NOMO-1 (cell line): ENCODE data around the gene CD74.

Source experiments
- DNase-seq, 2 experiments: peaks; one replicate each; lab custom pipeline; 2025; ENCODE audit not compliant: unreplicated experiment in 2 of 2; lab: John Stamatoyannopoulos, UW

CD74 gene

DNA sequence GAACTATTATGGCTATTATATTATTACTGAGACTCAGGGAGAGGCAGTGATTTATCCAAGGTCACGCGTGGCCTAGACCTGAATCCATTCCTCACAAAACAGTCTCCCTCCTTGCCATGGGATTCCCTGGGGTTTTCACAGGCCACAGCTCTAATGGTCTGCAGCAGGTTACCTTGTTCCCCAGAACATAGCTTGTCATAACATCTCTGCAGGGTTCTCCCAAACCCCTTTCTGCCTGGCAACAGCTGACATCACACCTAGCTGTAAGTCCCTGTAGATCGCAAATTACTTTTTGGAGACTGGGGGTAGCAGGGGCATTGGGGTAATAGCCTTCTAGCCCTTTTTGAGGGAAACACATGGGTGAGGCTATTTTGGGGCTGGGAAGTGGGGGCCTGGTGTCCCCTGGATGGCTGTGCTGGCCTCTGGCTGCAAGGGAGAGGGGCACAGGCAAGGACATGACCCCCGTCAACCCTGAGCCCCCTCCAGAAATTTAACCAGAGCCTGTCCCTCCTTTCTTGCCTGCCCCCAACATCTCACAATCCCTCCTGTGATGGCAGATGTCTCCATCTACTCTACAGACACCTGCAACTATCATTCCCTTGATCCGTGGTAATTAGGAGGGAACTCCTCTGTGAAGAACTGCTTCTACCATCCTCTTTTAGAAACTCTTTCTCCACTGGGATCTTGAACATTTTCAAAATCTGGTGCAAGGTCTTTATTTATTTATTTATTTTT, 1.3 kb downstream of the CD74 start:
- DNase-seq, result peak; percentile 71 to 74

DNA sequence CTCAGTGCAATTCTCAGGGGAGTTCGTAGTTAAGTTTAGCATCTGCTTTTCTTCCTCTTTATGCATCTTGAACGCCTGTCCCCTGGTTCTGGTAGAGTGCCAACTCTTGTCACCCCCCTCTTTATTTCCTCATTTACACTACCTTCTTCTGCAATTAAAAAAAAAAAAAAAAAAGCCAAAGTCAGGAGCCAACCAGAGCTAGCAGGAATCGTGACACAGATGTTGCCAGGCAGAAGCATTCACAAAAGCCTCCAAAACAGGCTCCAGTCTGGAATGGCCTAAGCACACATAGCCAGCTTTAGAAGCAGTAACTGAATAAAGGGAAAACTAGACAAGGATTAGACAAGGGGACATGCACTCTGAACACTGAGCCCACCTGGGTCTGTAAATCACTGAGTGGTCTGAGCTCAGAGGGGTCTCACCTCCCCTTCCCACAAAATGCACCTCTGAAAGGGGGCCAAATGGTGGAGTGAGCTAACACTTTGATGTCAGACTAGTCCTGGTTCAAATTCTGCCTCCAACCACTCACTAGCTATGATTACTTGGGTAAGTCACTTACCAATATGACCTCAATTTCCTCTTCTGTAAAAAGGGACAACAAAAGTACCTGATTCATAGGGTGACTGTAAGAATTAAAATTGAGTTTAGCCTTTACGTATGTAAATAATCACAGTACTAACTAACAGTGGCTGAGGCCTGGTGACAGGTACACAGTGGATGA, 2.0 kb downstream of the CD74 start:
- DNase-seq, result peak; percentile 89 to 95

DNA sequence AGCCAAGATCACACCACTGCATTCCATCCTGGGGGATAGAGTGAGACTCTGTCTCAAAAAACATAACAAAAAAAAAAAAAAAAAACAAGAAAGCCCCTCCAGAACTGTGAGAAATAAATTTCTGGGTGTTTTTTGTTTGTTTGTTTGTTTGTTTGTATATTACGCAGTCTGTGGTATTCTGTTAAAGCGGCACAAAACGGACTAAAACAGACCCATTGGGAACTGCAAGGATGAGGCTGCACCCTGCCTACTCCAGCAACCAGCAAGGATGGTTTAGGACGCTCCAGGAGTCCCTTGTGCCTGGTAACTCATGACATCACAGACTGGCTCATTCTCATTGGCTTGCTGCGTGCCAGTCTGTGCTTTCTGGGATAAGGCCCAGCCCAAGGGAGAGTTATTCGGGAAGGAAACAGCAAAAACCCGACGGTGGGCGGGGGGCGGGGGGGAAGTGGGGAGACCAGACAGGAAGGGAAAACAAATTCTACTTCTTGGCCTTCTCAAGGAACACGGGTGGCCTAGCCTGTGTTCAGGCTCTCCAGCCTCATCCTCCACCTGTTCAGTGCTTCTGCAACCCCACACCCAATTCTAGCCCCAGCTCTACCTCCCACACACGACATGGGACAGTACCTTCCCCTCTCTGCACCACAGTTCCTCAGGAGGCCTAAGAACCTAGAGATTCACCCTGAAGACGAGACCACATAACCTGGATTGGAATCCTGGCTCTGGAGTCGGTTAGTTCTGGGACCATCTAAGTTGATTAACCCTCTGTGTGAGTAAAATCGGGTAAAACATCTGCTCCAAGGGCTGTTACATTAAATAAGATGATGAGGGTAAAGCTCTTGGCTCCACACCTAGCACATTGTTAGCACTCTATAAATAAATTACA, 2.8 kb downstream of the CD74 start:
- DNase-seq, result peak; percentile 76 to 80

DNA sequence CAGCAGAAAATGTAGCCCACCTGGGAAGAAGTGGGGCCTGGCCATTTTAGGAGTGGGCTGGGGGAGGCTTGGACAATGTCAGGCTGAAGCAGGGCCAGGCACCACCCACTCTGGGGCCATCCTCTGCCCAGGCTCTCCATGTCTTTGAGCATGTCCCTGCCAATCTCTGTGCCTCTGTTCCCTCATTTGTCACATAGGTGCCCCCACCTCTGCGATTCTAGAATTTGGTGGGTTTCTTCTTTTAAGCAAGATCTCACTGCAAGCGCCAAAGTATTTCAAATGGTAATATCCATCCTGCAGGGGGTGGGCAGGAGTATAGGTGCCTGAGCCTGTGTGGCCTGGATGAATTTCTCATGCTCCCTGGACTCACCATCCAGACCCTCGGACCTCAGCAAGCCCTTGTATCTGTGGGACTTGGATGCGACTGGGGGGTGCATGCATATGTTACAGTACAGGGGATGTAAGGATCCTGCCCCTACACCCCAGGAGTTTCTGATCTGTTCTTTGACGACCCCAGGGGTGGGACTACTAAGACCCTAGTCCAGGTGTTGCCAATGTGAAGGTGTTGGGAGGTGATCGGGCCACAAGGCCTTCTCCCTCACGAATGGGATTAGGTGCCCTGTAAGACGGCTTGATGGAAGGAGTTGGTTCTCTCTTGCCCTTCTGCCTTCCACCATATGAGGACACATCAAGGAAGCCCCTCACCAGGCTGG, 4.3 kb downstream of the CD74 start:
- no peak for DNase-seq

DNA sequence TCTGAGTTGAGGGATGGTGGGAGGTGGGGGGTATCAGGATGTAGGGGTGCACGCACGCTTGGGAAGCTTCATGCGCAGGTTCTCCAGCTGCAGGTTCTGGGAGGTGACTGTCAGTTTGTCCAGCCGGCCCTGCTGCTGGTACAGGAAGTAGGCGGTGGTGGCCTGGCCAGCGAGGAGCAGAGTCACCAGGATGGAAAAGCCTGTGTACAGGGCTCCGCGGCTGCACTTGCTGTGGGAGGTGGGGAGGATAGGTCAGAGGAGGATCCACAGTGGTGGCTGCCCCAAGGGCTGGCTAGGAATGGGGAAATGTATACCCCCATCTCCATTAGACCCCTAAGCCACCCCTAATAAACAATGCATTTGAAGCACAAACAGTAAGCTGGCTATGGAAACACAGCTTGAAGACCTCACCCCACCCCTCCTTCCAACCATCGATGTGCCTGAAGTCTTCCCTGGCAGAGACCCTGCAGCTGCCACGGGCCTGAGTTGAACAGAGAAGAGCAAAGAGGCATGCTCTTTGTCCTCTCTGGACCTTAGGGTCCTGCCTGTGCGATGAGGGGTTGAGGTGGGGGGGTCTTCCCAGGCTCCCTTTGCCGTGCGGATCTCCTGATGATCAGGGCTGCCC, 5.5 kb downstream of the CD74 start:
- DNase-seq, result no peak

DNA sequence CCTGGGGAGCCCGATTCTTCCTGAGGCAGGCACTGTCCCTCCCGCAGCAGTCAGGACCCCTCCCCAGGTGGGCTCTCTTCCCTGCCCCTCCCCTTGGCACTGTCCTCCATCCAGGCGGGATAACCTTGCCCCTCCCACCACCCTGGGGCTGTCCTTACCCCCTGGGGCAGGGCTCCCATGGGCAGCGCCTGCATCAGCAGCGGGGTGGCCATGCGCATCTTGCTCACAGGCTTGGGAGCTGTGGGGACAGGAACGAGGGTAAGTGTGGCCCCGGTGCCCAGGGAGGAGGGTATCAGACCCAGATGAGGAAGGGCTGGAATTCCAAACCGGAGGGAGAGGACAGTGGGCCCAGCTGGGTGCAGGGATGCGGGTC, 6.0 kb downstream of the CD74 start:
- DNase-seq, result no peak

DNA sequence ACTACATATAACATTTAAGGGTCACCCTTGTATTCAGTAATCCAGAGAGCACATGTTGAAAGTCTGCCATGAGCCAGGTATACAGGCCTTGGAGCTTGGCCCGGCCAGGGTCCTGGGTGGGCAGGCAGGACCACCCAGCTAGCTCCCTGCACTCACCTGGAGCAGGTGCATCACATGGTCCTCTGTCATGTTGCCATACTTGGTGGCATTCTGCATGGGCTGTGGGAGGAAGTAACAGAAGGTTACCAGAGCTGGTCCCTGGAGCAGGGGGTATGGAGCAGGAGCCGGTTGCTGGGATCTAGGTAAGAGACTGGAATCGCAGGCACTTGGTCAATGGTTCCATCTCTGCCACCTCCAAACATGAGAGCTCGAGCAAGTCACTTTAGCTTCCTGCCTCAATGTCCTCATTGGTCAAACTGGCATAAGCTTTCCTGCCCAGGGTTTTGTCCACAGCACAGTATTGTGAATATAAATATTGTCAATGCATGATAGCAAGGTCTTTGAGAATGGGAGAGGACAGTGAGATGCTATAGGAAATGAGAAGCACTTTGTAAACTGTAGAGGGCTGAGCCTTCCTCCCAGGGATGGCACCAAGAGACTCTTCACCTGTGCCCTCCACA, 6.5 kb downstream of the CD74 start:
- DNase-seq, result no peak

DNA sequence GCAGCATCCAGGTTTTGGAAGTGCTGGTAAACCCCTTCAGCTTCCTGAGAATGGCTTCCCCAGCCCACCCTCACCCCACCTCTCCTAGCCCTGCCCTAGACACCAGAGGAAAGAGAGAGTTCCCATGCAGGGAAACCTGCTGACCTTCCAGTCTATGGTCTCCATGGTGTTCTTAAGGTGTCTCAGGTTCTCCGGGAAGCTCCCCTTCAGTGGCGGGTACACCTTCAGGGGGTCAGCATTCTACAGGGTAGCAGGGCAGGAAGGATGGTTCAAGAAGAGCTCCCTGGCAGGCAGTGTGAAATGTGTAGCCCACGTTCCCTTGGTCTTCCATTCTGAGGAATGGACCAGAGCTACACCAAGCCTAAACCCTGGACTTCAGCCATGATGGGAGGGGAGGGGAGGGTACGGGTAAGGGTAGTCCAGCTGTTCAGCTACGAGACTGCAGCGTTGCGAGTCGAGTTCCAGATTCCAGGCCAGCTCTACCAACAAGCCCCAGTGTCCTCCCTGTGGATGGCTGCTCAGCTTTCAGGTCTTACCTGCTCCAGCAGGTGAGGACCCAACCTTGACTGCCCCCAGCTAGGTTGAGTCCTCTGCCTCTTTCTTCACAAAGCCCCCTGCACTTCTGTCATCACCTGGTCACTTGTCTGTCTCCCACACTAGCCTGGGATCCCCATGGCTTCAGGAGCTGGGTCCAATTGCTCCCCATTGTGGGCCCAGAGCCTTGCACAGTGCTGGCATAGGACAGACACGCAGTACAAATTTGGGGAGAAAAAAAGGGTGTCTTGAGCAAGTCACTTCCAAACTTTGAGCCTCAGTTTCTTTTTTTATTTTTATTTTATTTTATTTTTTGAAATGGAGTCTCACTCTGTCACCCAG, 7.5 kb downstream of the CD74 start:
- DNase-seq, result no peak

DNA sequence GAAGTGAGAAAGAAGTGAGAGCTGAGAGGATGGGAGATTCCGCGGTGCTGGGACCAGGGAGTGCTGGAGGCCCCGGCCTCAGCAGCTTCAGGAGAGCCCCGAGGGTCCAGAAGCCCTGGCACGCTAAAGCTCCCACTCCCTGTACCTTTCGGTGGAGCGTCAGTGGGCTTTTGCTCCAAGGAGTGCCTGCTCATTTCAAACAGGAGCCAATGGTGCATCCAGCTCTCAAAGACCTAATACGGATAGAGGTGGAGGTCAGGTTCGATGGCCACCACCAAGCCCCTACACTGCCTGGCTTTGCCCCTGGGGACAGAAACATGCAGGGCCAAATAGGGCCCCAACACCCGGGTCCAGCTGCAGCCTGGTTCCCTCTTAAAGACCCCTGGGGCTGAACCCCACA, 8.2 kb downstream of the CD74 start:
- DNase-seq, result no peak

DNA sequence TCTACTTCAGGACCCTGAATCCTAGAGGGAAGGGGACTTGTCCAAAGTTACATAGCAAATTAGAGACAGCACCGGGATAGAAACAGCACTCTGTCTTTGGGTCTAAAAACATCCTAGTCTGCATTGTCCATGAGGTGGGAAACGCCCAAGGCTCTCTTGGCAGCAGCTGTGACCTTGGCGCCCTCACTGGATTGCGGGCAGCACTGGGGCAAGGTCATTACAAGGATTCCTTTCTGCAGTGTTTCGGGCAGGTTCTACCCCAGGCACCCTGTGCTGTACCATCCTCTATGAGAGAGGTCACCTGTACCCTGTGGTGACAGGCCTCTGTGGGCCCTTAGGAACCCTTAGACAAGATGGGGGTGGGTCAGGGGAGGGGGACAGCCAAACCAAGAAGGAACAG, 8.6 kb downstream of the CD74 start:
- no peak for DNase-seq

DNA sequence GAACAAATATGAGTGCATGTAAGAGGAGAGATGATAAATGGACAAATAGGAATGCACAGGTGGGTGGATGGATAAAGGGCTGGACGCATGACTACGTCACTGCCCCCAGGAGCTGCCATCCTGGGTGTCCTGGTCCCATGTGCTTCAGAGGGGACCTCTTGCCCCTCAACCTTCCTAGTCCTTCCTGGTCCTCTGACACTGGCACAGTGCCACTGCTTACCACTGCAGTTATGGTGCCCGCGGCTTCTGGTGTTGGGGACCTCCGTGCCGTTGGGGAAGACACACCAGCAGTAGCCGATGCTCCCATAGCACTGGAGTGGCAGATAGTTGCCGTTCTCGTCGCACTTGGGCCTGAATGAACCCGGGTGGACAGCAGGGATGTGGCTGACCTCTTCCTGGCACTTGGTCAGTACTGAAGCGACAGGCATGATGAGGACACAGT, 9.8 kb downstream of the CD74 start:
- DNase-seq, result no peak

DNA sequence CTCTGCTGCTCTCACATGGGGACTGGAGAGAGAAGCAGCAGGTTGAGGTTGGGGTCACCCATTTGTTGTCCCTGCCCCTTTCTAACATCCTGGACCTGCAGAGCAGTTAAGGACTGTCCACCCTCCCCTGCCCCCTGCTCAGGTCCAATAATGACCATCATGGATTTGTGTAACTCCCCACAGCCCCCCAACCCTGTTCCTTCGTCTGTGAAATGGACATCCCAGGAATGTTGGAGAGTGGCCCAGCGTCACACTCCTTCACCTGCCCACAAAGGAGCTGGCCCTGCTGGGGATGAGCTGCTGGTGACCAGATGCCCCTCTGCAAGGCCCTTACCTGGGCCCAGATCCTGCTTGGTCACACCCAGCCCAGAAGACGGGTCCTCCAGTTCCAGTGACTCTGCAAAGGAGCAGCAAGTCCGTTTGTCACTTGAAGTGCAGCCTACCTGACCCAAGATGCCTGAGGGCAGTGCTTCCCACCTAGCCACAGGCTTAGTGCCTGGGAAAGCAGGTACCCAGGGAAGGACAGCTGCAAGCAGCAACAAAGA, 10.4 kb downstream of the CD74 start:
- no peak for DNase-seq

DNA sequence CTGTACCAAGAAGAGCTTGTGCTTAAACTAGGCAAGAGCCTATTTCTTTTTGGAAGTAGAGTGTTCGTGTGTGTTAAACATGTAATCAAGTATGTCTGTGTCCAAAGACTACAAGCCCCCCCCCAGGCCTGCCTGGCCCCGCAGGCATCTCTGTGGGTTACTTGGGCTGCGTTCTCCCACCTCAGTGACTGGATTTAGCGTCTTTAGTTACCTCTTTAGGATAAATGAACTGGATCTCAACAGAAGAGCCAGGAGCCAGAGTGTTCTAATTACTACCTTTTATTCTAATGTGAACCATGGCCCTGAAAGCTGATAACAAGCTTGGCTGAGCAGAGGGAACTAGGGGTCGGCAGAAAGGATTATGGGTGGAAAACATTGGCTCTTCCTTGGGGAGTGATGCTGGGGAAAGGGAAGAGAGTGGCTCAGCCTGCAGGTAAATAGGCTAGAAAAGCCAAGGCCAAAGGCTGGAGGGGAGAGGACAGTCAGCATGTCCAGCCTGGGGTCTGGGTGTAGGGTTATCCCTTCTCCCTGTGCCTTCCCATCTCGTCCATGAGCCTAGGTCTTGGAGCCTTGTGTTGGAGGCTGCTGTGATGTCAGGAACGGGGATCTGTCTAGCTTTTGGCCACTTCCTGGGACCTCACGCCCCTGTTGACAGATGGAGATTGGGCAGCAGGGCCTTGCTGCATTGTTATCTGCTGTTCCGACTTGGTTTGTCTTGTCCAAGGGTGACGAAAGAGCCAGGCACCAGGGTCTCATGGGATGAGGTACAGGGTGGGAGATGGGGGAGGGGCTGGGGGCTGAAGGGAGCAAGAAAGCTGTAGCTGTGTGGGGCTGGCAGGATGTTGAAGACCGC, 11.1 kb downstream of the CD74 start:
- no peak for DNase-seq

DNA sequence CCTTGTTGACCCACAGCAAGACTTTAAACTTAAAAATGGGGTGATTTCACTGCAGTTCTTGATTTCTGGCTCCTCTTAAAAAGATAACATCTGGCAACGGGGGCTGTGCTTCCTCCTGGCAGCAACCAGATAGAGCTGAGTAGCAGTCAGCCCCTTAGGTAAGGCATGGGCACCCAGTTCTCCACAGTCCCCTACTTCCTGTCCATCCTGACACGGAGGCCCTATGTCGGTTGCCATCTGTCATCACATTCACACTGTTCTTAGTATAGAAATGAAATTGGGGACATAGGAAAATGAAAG, 11.7 kb downstream of the CD74 start:
- DNase-seq, result no peak

DNA sequence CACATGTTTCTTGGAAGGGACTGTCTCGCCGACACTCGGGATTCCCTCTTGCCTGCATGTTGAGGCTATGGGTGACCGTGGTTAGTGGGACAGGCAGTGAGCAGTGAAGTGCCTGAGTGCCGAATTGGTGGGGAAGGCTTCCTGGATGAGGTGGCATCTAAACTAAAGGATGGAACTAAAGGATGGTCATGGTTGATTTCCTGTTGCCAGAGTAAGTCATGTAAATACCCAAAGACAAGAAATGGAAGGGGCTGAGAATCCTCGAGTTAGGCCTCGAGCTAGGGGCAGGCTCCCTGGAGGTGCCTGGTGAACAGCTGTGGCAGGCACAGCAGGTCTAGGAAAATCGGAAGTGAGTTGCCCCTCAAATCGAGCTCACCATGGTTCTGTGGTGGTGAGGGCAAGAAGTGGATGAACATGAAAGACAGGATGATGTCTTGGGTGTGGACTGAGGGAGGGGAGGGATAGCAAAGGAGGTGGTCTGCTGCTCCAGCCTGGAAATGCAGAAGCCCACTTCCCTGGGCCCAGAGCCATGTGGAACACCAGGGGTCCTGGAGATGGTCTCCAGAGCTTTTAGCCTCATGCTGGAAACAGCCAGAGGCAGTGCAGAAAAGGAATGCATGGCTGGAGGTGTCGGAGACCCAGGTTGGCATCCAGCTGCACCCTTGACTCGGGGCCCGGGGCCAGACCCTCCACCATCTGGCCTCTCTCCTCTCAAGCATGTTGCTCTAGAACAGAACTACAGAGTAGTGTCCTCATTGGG, 12.2 kb downstream of the CD74 start:
- no peak for DNase-seq

DNA sequence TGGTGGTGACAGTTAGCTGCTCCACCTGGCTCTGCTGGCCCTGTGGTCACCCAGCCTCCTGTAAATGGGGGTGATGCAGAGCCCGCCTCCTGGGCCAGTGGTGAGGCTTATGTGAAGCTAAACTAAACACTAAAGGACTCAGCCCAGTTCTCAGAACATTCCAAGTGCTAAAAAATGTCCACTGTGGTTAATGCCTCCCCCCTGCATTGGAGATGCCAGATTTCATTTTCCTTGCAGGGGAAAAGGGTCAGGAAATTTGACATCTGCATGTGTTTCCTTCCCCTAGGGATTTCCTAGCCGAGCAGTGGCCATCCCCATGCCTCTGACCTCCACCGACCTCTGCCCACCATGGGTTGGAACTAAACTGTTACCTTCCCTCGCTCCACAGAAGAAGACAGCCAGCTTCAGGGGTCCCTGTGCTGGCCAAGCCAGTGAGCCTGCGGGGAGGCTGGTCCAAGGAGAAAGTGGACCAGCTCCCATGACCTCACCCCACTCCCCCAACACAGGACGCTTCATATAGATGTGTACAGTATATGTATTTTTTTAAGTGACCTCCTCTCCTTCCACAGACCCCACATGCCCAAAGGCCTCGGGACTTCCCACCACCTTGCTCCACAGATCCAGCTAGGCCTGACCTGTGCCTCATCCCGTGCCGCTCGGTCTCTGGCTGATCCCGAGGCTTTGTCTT, 13.0 kb downstream of the CD74 start:
- DNase-seq, result no peak
